GM18498 (cell line): ENCODE results near the gene UNC5CL.

Experiments
- ATAC-seq: cut with Tn5 transposase; IDR thresholded peaks from one replicate; pipeline ENCODE4 v1.9.1; 2021; ENCODE audit warnings: mild to moderate bottlenecking, moderate library complexity; ENCODE audit not compliant: unreplicated experiment

Gene UNC5CL

GRCh38 chr6:41064841-41065240, 25.8 kb upstream of the UNC5CL start:
- no peak for ATAC-seq

- no peak for ATAC-seq
Measured at GRCh38 chr6:41063884-41064285, 24.9 kb upstream of the UNC5CL start.

- ATAC-seq: no peak
Measured at GRCh38 chr6:41062056-41062455, 23.0 kb upstream of the UNC5CL start.

GRCh38 chr6:41061196-41061726, 22.2 kb upstream of the UNC5CL start:
- ATAC-seq: no peak

- no peak for ATAC-seq
Measured at GRCh38 chr6:41059556-41059955, 20.5 kb upstream of the UNC5CL start.

GRCh38 chr6:41058783-41059181, 19.8 kb upstream of the UNC5CL start:
- ATAC-seq: no peak

GRCh38 chr6:41056768-41057490, 17.9 kb upstream of the UNC5CL start:
- no peak for ATAC-seq

GRCh38 chr6:41055149-41055548, 16.1 kb upstream of the UNC5CL start:
- ATAC-seq: no peak

GRCh38 chr6:41054511-41054910, 15.5 kb upstream of the UNC5CL start:
- ATAC-seq: no peak

GRCh38 chr6:41053041-41053440, 14.0 kb upstream of the UNC5CL start, which contains the start of gene APOBEC2:
APOBEC2 (plus strand) TSS chr6:41053202; CDS start chr6:41053348, 146 bp downstream.
- no peak for ATAC-seq

- ATAC-seq: no peak
Measured at GRCh38 chr6:41051873-41052272, 12.9 kb upstream of the UNC5CL start.

GRCh38 chr6:41050536-41050935, 11.5 kb upstream of the UNC5CL start:
- ATAC-seq: no peak

GRCh38 chr6:41049955-41050354, 10.9 kb upstream of the UNC5CL start:
- no peak for ATAC-seq

- ATAC-seq: no peak
Measured at GRCh38 chr6:41049521-41049920, 10.5 kb upstream of the UNC5CL start.

GRCh38 chr6:41047745-41048732, 9.0 kb upstream of the UNC5CL start:
- no peak for ATAC-seq

- no peak for ATAC-seq
Measured at GRCh38 chr6:41047306-41047705, 8.3 kb upstream of the UNC5CL start.

- no peak for ATAC-seq
Measured at GRCh38 chr6:41046084-41046483, 7.1 kb upstream of the UNC5CL start.

GRCh38 chr6:41045664-41046063, 6.6 kb upstream of the UNC5CL start:
- ATAC-seq: no peak

- ATAC-seq: no peak
Measured at GRCh38 chr6:41043151-41043550, 4.1 kb upstream of the UNC5CL start.

- no peak for ATAC-seq
Measured at GRCh38 chr6:41042226-41043055, 3.4 kb upstream of the UNC5CL start, which contains the start of gene TSPO2. TSPO2 (plus strand) TSS chr6:41042467; CDS start chr6:41042986, 519 bp downstream.
